OCI-LY3 (cell line): ENCODE results near the gene DHX36.

Experiments used
- H2AFZ ChIP-seq: fragments of 200-600, 300-600 bp; shearing (Covaris generic); 2 replicates; pipeline ENCODE4 v1.6.0; 2014; ENCODE audit warnings: antibody characterized with exemption, low read depth, low read length
- H3K27ac ChIP-seq: fragments of 200-600, 300-600 bp; sonication (generic); 2 replicates; pipeline ENCODE4 v1.5.1; 2014; ENCODE audit warnings: mild to moderate bottlenecking, low read length, moderate library complexity, mixed read lengths
- H3K27me3 ChIP-seq: fragments of 200-600, 300-600 bp; sonication (generic); 2 replicates; pipeline ENCODE4 v1.6.1; 2014; ENCODE audit warnings: low read depth, low read length, mixed read lengths
- H3K36me3 ChIP-seq: fragments of 200-600, 300-600 bp; sonication (generic); replicated peaks from 2 replicates; pipeline ENCODE3; 2014; ENCODE audit warnings: low read depth, low read length, mixed read lengths
- H3K4me1 ChIP-seq: fragments of 300-600, 200-600 bp; sonication (generic); 2 replicates; pipeline ENCODE4 v1.6.1; 2014; ENCODE audit warnings: low read length, mixed read lengths
- H3K4me2 ChIP-seq: fragments of 200-600, 300-600 bp; sonication (generic); 2 replicates; pipeline ENCODE4 v1.6.1; 2014; ENCODE audit warnings: low read length, mixed read lengths
- H3K4me3 ChIP-seq: fragments of 300-600, 200-600 bp; sonication (generic); 2 replicates; pipeline ENCODE4 v1.5.1; 2014; ENCODE audit warnings: antibody characterized with exemption, mild to moderate bottlenecking, low read length, moderate library complexity
- H3K79me2 ChIP-seq: fragments of 300-600, 200-600 bp; shearing (Covaris generic); 2 replicates; pipeline ENCODE4 v1.6.1; 2014; ENCODE audit warnings: mild to moderate bottlenecking, low read length, mixed read lengths
- H3K9ac ChIP-seq: fragments of 300-600, 200-600 bp; shearing (Covaris generic); 2 replicates; pipeline ENCODE4 v1.6.0; 2014; ENCODE audit warnings: mild to moderate bottlenecking, low read length, moderate library complexity
- H3K9me3 ChIP-seq: fragments of 200-600, 300-600 bp; shearing (Covaris generic); 2 replicates; pipeline ENCODE4 v1.6.1; 2014; ENCODE audit warnings: low read length, mixed read lengths; ENCODE audit not compliant: insufficient read depth
- H4K20me1 ChIP-seq: fragments of 200-600, 300-600 bp; sonication (generic); 2 replicates; pipeline ENCODE4 v1.6.1; 2016; ENCODE audit warnings: low read length, mixed read lengths; ENCODE audit not compliant: insufficient read depth
- CTCF ChIP-seq: fragments of 200-600, 300-600 bp; sonication (generic); IDR thresholded peaks from 2 replicates; pipeline ENCODE4 v1.5.1; 2014; ENCODE audit warnings: antibody characterized with exemption, low read length, low read depth
- EZH2phosphoT487 ChIP-seq: fragments of 200-600 bp; shearing (Covaris generic); IDR thresholded peaks from 2 replicates; pipeline ENCODE4 v1.6.1; 2018; ENCODE audit warnings: antibody characterized with exemption, mixed run types, low read depth

Gene DHX36

GRCh38 chr3:154244644-154245043, 79.6 kb downstream of the DHX36 start:
- no peak overlapping the region for H3K9ac ChIP-seq
- H3K27ac ChIP-seq, result no peak overlapping the region
- no peaks in the 10 kb centered on the region for H4K20me1 ChIP-seq
- H3K27me3 ChIP-seq, result no peaks in the 10 kb centered on the region
- H2AFZ ChIP-seq, result no peak overlapping the region
- H3K4me1 ChIP-seq, result no peaks in the 10 kb centered on the region
- peaks cover 8% of the 10 kb centered on the region for H3K36me3 ChIP-seq
- no peaks in the 10 kb centered on the region for H3K9me3 ChIP-seq
- H3K79me2 ChIP-seq, result no peaks in the 10 kb centered on the region
- no peak for TF ChIP-seq EZH2phosphoT487
- TF ChIP-seq CTCF, result no peak
- no peak overlapping the region for H3K4me2 ChIP-seq
- H3K4me3 ChIP-seq, result no peak overlapping the region

GRCh38 chr3:154243353-154243752, 80.9 kb downstream of the DHX36 start:
- Histone ChIP-seq H3K4me2 (no peak overlapping the region), H3K36me3 (no peaks in the 10 kb centered on the region), H3K4me3 (no peak overlapping the region), H3K9me3 (no peaks in the 10 kb centered on the region), H2AFZ (no peak overlapping the region), H3K27me3 (no peaks in the 10 kb centered on the region), H3K9ac (no peak overlapping the region), H3K27ac (no peak overlapping the region), H4K20me1 (no peaks in the 10 kb centered on the region), H3K79me2 (no peaks in the 10 kb centered on the region), H3K4me1 (no peaks in the 10 kb centered on the region)
- no peak for TF ChIP-seq EZH2phosphoT487
- no peak for TF ChIP-seq CTCF

- no peaks in the 10 kb centered on the region for H3K4me1 ChIP-seq
- no peak overlapping the region for H3K4me2 ChIP-seq
- H2AFZ ChIP-seq, result no peak overlapping the region
- H3K36me3 ChIP-seq, result no peaks in the 10 kb centered on the region
- no peaks in the 10 kb centered on the region for H4K20me1 ChIP-seq
- no peaks in the 10 kb centered on the region for H3K79me2 ChIP-seq
- H3K9ac ChIP-seq, result no peak overlapping the region
- no peak overlapping the region for H3K4me3 ChIP-seq
- H3K27ac ChIP-seq, result no peak overlapping the region
- TF ChIP-seq EZH2phosphoT487 (no peak), CTCF (no peak)
- H3K9me3 ChIP-seq, result no peaks in the 10 kb centered on the region
- H3K27me3 ChIP-seq, result no peaks in the 10 kb centered on the region
Observed at GRCh38 chr3:154242766-154243165, 81.5 kb downstream of the DHX36 start.

- no peak overlapping the region for H3K9ac ChIP-seq
- TF ChIP-seq CTCF (no peak), EZH2phosphoT487 (no peak)
- H3K4me2 ChIP-seq, result no peak overlapping the region
- no peaks in the 10 kb centered on the region for H3K9me3 ChIP-seq
- H3K4me1 ChIP-seq, result no peaks in the 10 kb centered on the region
- no peak overlapping the region for H3K27ac ChIP-seq
- no peaks in the 10 kb centered on the region for H4K20me1 ChIP-seq
- H3K4me3 ChIP-seq, result no peak overlapping the region
- no peaks in the 10 kb centered on the region for H3K79me2 ChIP-seq
- H2AFZ ChIP-seq, result no peak overlapping the region
- H3K27me3 ChIP-seq, result no peaks in the 10 kb centered on the region
- no peaks in the 10 kb centered on the region for H3K36me3 ChIP-seq
Observed at GRCh38 chr3:154241496-154241895, 82.8 kb downstream of the DHX36 start.
